ENCODE results near the gene BHLHA15.
A peak's percentile ranks its signal among the peaks of the same experiment; 100 is the strongest.

The BHLHA15 gene

GRCh38 chr7:98234429-98235147, 23.3 kb downstream of the BHLHA15 start:
- Mint-ChIP-seq H3K36me3 (ENCODE audit: low read depth) (peaks cover 66% of the 10 kb centered on the region), H3K9me3 (no peaks in the 10 kb centered on the region), H3K4me1 (ENCODE audit: low read depth) (no peaks in the 10 kb centered on the region), H3K27ac (no peak overlapping the region), H3K4me3 (no peak overlapping the region), H3K27me3 (no peaks in the 10 kb centered on the region)
- no peak for DNase-seq

- Mint-ChIP-seq H3K4me3 (no peak overlapping the region), H3K27ac (no peak overlapping the region), H3K4me1 (ENCODE audit: low read depth) (no peaks in the 10 kb centered on the region), H3K27me3 (no peaks in the 10 kb centered on the region), H3K36me3 (ENCODE audit: low read depth) (peaks cover 69% of the 10 kb centered on the region), H3K9me3 (no peaks in the 10 kb centered on the region)
- no peak for DNase-seq
Observed at GRCh38 chr7:98235901-98236300, 24.7 kb downstream of the BHLHA15 start.

GRCh38 chr7:98236355-98237185, 25.3 kb downstream of the BHLHA15 start:
- H3K9me3 Mint-ChIP-seq: no peaks in the 10 kb centered on the region
- H3K4me3 Mint-ChIP-seq: no peak overlapping the region
- no peak overlapping the region for H3K27ac Mint-ChIP-seq
- H3K27me3 Mint-ChIP-seq: no peaks in the 10 kb centered on the region
- H3K36me3 Mint-ChIP-seq (ENCODE audit: low read depth): peaks cover 76% of the 10 kb centered on the region
- no peak for DNase-seq
- no peaks in the 10 kb centered on the region for H3K4me1 Mint-ChIP-seq (ENCODE audit: low read depth)

GRCh38 chr7:98238076-98238475, 26.8 kb downstream of the BHLHA15 start:
- no peaks in the 10 kb centered on the region for H3K27me3 Mint-ChIP-seq
- H3K36me3 Mint-ChIP-seq (ENCODE audit: low read depth): peaks cover 73% of the 10 kb centered on the region
- no peaks in the 10 kb centered on the region for H3K4me1 Mint-ChIP-seq (ENCODE audit: low read depth)
- H3K27ac Mint-ChIP-seq: no peak overlapping the region
- no peak overlapping the region for H3K4me3 Mint-ChIP-seq
- no peaks in the 10 kb centered on the region for H3K9me3 Mint-ChIP-seq
- DNase-seq: no peak

GRCh38 chr7:98238976-98239375, 27.7 kb downstream of the BHLHA15 start:
- DNase-seq: no peak
- Mint-ChIP-seq H3K4me3 (no peak overlapping the region), H3K36me3 (ENCODE audit: low read depth) (peaks cover 73% of the 10 kb centered on the region), H3K27me3 (no peaks in the 10 kb centered on the region), H3K27ac (no peak overlapping the region), H3K9me3 (no peaks in the 10 kb centered on the region), H3K4me1 (ENCODE audit: low read depth) (no peaks in the 10 kb centered on the region)

GRCh38 chr7:98240961-98241673, 29.9 kb downstream of the BHLHA15 start:
- H3K36me3 Mint-ChIP-seq (ENCODE audit: low read depth): peaks cover 76% of the 10 kb centered on the region
- peak overlapping the region; percentile 22 for H3K27ac Mint-ChIP-seq
- H3K27me3 Mint-ChIP-seq: no peaks in the 10 kb centered on the region
- peak; percentile 43 for DNase-seq
- H3K4me1 Mint-ChIP-seq (ENCODE audit: low read depth): peaks cover 4% of the 10 kb centered on the region
- H3K4me3 Mint-ChIP-seq: no peak overlapping the region
- no peaks in the 10 kb centered on the region for H3K9me3 Mint-ChIP-seq

- no peak for DNase-seq
- Mint-ChIP-seq H3K4me3 (no peak overlapping the region), H3K36me3 (ENCODE audit: low read depth) (peaks cover 69% of the 10 kb centered on the region), H3K27ac (no peak overlapping the region), H3K4me1 (ENCODE audit: low read depth) (peaks cover 4% of the 10 kb centered on the region), H3K9me3 (no peaks in the 10 kb centered on the region), H3K27me3 (no peaks in the 10 kb centered on the region)
Observed at GRCh38 chr7:98241674-98242241, 30.5 kb downstream of the BHLHA15 start.

- peaks cover 5% of the 10 kb centered on the region for H3K4me1 Mint-ChIP-seq (ENCODE audit: low read depth)
- no peaks in the 10 kb centered on the region for H3K9me3 Mint-ChIP-seq
- H3K27ac Mint-ChIP-seq: no peak overlapping the region
- no peaks in the 10 kb centered on the region for H3K27me3 Mint-ChIP-seq
- no peak overlapping the region for H3K4me3 Mint-ChIP-seq
- DNase-seq: no peak
- peaks cover 70% of the 10 kb centered on the region for H3K36me3 Mint-ChIP-seq (ENCODE audit: low read depth)
Observed at GRCh38 chr7:98242342-98242741, 31.1 kb downstream of the BHLHA15 start.

GRCh38 chr7:98242934-98243333, 31.7 kb downstream of the BHLHA15 start:
- Mint-ChIP-seq H3K27ac (no peak overlapping the region), H3K4me3 (no peak overlapping the region), H3K9me3 (no peaks in the 10 kb centered on the region), H3K27me3 (no peaks in the 10 kb centered on the region), H3K36me3 (ENCODE audit: low read depth) (peaks cover 70% of the 10 kb centered on the region), H3K4me1 (ENCODE audit: low read depth) (peaks cover 9% of the 10 kb centered on the region)
- DNase-seq: no peak

GRCh38 chr7:98244871-98245270, 33.6 kb downstream of the BHLHA15 start:
- H3K36me3 Mint-ChIP-seq (ENCODE audit: low read depth): peaks cover 63% of the 10 kb centered on the region
- H3K27ac Mint-ChIP-seq: no peak overlapping the region
- H3K27me3 Mint-ChIP-seq: no peaks in the 10 kb centered on the region
- H3K4me1 Mint-ChIP-seq (ENCODE audit: low read depth): peaks cover 25% of the 10 kb centered on the region
- H3K4me3 Mint-ChIP-seq: no peak overlapping the region
- no peak for DNase-seq
- no peaks in the 10 kb centered on the region for H3K9me3 Mint-ChIP-seq

GRCh38 chr7:98248156-98248555, 36.9 kb downstream of the BHLHA15 start:
- Mint-ChIP-seq H3K27me3 (no peaks in the 10 kb centered on the region), H3K27ac (peak overlapping the region; percentile 85), H3K36me3 (ENCODE audit: low read depth) (peaks cover 61% of the 10 kb centered on the region), H3K4me3 (no peak overlapping the region), H3K9me3 (no peaks in the 10 kb centered on the region), H3K4me1 (ENCODE audit: low read depth) (peaks cover 49% of the 10 kb centered on the region)
- no peak for DNase-seq

- Mint-ChIP-seq H3K36me3 (ENCODE audit: low read depth) (peaks cover 55% of the 10 kb centered on the region), H3K27me3 (no peaks in the 10 kb centered on the region), H3K4me3 (peak overlapping the region; percentile 49), H3K27ac (peak overlapping the region; percentile 97), H3K9me3 (no peaks in the 10 kb centered on the region), H3K4me1 (ENCODE audit: low read depth) (peaks cover 53% of the 10 kb centered on the region)
- DNase-seq: no peak
Observed at GRCh38 chr7:98249106-98249505, 37.9 kb downstream of the BHLHA15 start.

GRCh38 chr7:98250789-98251188, 39.5 kb downstream of the BHLHA15 start:
- Mint-ChIP-seq H3K9me3 (no peaks in the 10 kb centered on the region), H3K27ac (peak overlapping the region; percentile 97), H3K4me1 (ENCODE audit: low read depth) (peaks cover 61% of the 10 kb centered on the region), H3K4me3 (peak overlapping the region; percentile 98), H3K36me3 (ENCODE audit: low read depth) (peaks cover 48% of the 10 kb centered on the region), H3K27me3 (no peaks in the 10 kb centered on the region)
- peak; percentile 54 for DNase-seq

GRCh38 chr7:98251231-98251600, 40.0 kb downstream of the BHLHA15 start:
- H3K4me1 Mint-ChIP-seq (ENCODE audit: low read depth): peaks cover 62% of the 10 kb centered on the region
- H3K27me3 Mint-ChIP-seq: no peaks in the 10 kb centered on the region
- H3K9me3 Mint-ChIP-seq: no peaks in the 10 kb centered on the region
- peaks cover 47% of the 10 kb centered on the region for H3K36me3 Mint-ChIP-seq (ENCODE audit: low read depth)
- peak; percentile 61 for DNase-seq
- peak overlapping the region; percentile 97 for H3K27ac Mint-ChIP-seq
- peak overlapping the region; percentile 98 for H3K4me3 Mint-ChIP-seq

Measured in activated T-cell treated with anti-CD3 and anti-CD28 coated beads, Interleukin-2, amount 50 U/mL, for 24 hours (primary cell).